ENCODE results near the gene KLHL3.

GRCh38 chr5:137743031-137743640, 7.2 kb upstream of the KLHL3 start:
- TF ChIP-seq, protein P1, sequence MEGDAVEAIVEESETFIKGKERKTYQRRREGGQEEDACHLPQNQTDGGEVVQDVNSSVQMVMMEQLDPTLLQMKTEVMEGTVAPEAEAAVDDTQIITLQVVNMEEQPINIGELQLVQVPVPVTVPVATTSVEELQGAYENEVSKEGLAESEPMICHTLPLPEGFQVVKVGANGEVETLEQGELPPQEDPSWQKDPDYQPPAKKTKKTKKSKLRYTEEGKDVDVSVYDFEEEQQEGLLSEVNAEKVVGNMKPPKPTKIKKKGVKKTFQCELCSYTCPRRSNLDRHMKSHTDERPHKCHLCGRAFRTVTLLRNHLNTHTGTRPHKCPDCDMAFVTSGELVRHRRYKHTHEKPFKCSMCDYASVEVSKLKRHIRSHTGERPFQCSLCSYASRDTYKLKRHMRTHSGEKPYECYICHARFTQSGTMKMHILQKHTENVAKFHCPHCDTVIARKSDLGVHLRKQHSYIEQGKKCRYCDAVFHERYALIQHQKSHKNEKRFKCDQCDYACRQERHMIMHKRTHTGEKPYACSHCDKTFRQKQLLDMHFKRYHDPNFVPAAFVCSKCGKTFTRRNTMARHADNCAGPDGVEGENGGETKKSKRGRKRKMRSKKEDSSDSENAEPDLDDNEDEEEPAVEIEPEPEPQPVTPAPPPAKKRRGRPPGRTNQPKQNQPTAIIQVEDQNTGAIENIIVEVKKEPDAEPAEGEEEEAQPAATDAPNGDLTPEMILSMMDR (IDR thresholded peaks at IDR 0.05; ENCODE audit: insufficient read depth, low read length, poor library complexity, severe bottlenecking) = peak; percentile 44
- TF ChIP-seq EZH2phosphoT487 (conservative IDR thresholded peaks at IDR 0.05; ENCODE audit: low read length) = no peak
